ENCODE results near the gene APBB2.

GRCh38 chr4:41181037-41181436, 33.3 kb downstream of the APBB2 start:
- TF ChIP-seq, protein P1, sequence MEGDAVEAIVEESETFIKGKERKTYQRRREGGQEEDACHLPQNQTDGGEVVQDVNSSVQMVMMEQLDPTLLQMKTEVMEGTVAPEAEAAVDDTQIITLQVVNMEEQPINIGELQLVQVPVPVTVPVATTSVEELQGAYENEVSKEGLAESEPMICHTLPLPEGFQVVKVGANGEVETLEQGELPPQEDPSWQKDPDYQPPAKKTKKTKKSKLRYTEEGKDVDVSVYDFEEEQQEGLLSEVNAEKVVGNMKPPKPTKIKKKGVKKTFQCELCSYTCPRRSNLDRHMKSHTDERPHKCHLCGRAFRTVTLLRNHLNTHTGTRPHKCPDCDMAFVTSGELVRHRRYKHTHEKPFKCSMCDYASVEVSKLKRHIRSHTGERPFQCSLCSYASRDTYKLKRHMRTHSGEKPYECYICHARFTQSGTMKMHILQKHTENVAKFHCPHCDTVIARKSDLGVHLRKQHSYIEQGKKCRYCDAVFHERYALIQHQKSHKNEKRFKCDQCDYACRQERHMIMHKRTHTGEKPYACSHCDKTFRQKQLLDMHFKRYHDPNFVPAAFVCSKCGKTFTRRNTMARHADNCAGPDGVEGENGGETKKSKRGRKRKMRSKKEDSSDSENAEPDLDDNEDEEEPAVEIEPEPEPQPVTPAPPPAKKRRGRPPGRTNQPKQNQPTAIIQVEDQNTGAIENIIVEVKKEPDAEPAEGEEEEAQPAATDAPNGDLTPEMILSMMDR (conservative IDR thresholded peaks at IDR 0.05 in 1 of 2, IDR thresholded peaks at IDR 0.05 in 1 of 2; ENCODE audit: extremely low read depth in 1 of 2, insufficient read depth in 1 of 2, low read depth in 1 of 2, low read length in 2 of 2) = no peak
- TF ChIP-seq EZH2 (IDR thresholded peaks at IDR 0.05; ENCODE audit: borderline replicate concordance, low read length) = no peak
